Measurements from ENCODE around the gene SLC23A3. TPM values are rescaled to one million over a fixed set of nuclear protein-coding genes. Genes with fewer than 3 reads are reported as not detected.

Gene SLC23A3
- total RNA-seq, 1 experiment from 2014 or later: 0.59 TPM

- TF ChIP-seq ATF6 (CRISPR knock-in tag; IDR thresholded peaks at IDR 0.05) (no peak), TP53 (CRISPR knock-in tag; IDR thresholded peaks at IDR 0.05) (no peak), TEAD4 (CRISPR knock-in tag; IDR thresholded peaks at IDR 0.05) (no peak), ATF3 (CRISPR knock-in tag; conservative IDR thresholded peaks at IDR 0.05) (no peak)
Measured at GRCh38 chr2:219180961-219181360, 11.1 kb upstream of the SLC23A3 start (continued).

GRCh38 chr2:219179601-219180465 is 10.0 kb upstream of the SLC23A3 start:
- TF ChIP-seq IRF1 (CRISPR knock-in tag; IDR thresholded peaks at IDR 0.05) (no peak), KAT7 (CRISPR knock-in tag; IDR thresholded peaks at IDR 0.05; ENCODE audit: borderline replicate concordance) (no peak)
- peaks cover 27% of the 10 kb centered on the region for H3K36me3 Mint-ChIP-seq
- no peak overlapping the region for H3K27ac Mint-ChIP-seq
- peak overlapping the region; percentile 84 for H3K4me3 Mint-ChIP-seq
- H3K27me3 Mint-ChIP-seq (ENCODE audit: low read depth): no peaks in the 10 kb centered on the region
- peaks cover 19% of the 10 kb centered on the region for H3K4me1 Mint-ChIP-seq
- ChIA-PET POLR2A (no interaction called here), CTCF (no interaction called here)
- no peak for DNase-seq (ENCODE audit: low spot score)
- H3K9me3 Mint-ChIP-seq: no peaks in the 10 kb centered on the region
- ATAC-seq: no peak

GRCh38 chr2:219178377-219179175 is 8.7 kb upstream of the SLC23A3 start:
- DNase-seq (ENCODE audit: low spot score) (peak; percentile 47), ATAC-seq (peak; percentile 9)
- H3K4me3 Mint-ChIP-seq: peak overlapping the region; percentile 84
- POLR2A ChIA-PET: no interaction called here
- H3K27ac Mint-ChIP-seq: no peak overlapping the region; the same call in 1 of the 2 replicates
- H3K4me1 Mint-ChIP-seq: peaks cover 19% of the 10 kb centered on the region
- peaks cover 31% of the 10 kb centered on the region for H3K36me3 Mint-ChIP-seq
- no peaks in the 10 kb centered on the region for H3K27me3 Mint-ChIP-seq (ENCODE audit: low read depth)
- CTCF ChIA-PET: no interaction called here
- no peaks in the 10 kb centered on the region for H3K9me3 Mint-ChIP-seq
- 0 out of 2 replicates have a peak, but pooled peaks have one; percentile 8 for TF ChIP-seq FOXK1 (CRISPR knock-in tag; IDR thresholded peaks at IDR 0.05)
- TF ChIP-seq ARID4B (CRISPR knock-in tag; IDR thresholded peaks at IDR 0.05; ENCODE audit: borderline replicate concordance): 0 out of 2 replicates have a peak, but pooled peaks have one; percentile 38
- TF ChIP-seq GTF2I (CRISPR knock-in tag; conservative IDR thresholded peaks at IDR 0.05): no peak
- no peak for TF ChIP-seq KAT7 (CRISPR knock-in tag; IDR thresholded peaks at IDR 0.05; ENCODE audit: borderline replicate concordance)
- no peak for TF ChIP-seq ETV6 (CRISPR knock-in tag; IDR thresholded peaks at IDR 0.05)
- no peak for TF ChIP-seq ATF6 (CRISPR knock-in tag; IDR thresholded peaks at IDR 0.05)
- TF ChIP-seq HMGXB4 (CRISPR knock-in tag; IDR thresholded peaks at IDR 0.05): peak; percentile 57; the same call in 1 of the 2 replicates
- TF ChIP-seq FOXP4 (CRISPR knock-in tag; IDR thresholded peaks at IDR 0.05): peak; percentile 54
- TF ChIP-seq ATF3 (CRISPR knock-in tag; conservative IDR thresholded peaks at IDR 0.05): no peak
- no peak for TF ChIP-seq RELA (CRISPR knock-in tag; IDR thresholded peaks at IDR 0.05; ENCODE audit: borderline replicate concordance)
- TF ChIP-seq HMGA2 (CRISPR knock-in tag; IDR thresholded peaks at IDR 0.05): no peak
- no peak for TF ChIP-seq NFYB (CRISPR knock-in tag; conservative IDR thresholded peaks at IDR 0.05; ENCODE audit: low read depth)
